ENCODE results near the gene CLSTN3.

DNA sequence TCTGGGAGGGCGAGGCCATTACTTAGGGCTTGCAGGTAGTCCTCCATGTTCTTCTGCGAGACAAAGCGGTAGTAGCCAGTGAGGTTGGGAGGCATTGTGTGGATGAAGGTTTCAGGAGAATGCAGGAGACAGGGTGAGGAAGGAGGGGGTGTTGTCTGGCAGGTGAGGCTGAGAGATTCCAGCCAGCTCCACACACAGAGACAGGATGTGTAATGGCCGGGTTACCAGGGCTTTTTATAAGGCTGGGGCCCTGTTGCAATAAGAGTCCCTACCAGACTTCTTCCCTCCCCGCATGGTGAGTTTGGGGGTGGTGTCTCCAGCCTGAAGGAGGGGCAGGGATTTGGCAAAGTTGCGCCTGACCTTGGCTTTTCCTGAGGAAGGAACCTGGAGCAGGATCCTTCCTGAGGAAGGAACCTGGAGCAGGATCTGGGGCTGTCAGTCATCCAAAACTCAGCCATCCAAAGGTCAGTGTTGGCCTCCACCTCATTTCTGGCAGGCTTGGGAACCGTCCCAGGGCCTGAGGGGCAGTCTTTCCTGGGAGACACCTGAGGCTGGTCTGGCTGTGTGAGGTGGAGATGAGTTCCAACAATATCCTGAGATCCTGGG is 1.4 kb upstream of the CLSTN3 start, which contains the start of gene RBP5:
- TF ChIP-seq, protein P1, sequence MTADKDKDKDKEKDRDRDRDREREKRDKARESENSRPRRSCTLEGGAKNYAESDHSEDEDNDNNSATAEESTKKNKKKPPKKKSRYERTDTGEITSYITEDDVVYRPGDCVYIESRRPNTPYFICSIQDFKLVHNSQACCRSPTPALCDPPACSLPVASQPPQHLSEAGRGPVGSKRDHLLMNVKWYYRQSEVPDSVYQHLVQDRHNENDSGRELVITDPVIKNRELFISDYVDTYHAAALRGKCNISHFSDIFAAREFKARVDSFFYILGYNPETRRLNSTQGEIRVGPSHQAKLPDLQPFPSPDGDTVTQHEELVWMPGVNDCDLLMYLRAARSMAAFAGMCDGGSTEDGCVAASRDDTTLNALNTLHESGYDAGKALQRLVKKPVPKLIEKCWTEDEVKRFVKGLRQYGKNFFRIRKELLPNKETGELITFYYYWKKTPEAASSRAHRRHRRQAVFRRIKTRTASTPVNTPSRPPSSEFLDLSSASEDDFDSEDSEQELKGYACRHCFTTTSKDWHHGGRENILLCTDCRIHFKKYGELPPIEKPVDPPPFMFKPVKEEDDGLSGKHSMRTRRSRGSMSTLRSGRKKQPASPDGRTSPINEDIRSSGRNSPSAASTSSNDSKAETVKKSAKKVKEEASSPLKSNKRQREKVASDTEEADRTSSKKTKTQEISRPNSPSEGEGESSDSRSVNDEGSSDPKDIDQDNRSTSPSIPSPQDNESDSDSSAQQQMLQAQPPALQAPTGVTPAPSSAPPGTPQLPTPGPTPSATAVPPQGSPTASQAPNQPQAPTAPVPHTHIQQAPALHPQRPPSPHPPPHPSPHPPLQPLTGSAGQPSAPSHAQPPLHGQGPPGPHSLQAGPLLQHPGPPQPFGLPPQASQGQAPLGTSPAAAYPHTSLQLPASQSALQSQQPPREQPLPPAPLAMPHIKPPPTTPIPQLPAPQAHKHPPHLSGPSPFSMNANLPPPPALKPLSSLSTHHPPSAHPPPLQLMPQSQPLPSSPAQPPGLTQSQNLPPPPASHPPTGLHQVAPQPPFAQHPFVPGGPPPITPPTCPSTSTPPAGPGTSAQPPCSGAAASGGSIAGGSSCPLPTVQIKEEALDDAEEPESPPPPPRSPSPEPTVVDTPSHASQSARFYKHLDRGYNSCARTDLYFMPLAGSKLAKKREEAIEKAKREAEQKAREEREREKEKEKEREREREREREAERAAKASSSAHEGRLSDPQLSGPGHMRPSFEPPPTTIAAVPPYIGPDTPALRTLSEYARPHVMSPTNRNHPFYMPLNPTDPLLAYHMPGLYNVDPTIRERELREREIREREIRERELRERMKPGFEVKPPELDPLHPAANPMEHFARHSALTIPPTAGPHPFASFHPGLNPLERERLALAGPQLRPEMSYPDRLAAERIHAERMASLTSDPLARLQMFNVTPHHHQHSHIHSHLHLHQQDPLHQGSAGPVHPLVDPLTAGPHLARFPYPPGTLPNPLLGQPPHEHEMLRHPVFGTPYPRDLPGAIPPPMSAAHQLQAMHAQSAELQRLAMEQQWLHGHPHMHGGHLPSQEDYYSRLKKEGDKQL (CRISPR knock-in tag; IDR thresholded peaks at IDR 0.05; ENCODE audit: borderline replicate concordance): no peak
- TF ChIP-seq, protein P2, sequence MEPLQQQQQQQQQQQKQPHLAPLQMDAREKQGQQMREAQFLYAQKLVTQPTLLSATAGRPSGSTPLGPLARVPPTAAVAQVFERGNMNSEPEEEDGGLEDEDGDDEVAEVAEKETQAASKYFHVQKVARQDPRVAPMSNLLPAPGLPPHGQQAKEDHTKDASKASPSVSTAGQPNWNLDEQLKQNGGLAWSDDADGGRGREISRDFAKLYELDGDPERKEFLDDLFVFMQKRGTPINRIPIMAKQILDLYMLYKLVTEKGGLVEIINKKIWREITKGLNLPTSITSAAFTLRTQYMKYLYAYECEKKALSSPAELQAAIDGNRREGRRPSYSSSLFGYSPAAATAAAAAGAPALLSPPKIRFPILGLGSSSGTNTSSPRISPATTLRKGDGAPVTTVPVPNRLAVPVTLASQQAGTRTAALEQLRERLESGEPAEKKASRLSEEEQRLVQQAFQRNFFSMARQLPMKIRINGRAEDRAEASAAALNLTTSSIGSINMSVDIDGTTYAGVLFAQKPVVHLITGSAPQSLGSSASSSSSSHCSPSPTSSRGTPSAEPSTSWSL (CRISPR knock-in tag; IDR thresholded peaks at IDR 0.05; ENCODE audit: borderline replicate concordance): no peak
- no peak for TF ChIP-seq ZNF253 (CRISPR knock-in tag; conservative IDR thresholded peaks at IDR 0.05)
- TF ChIP-seq POLR2A (conservative IDR thresholded peaks at IDR 0.05): peak; percentile 79
- no peak for TF ChIP-seq CEBPB (tag; IDR thresholded peaks at IDR 0.05)
- no peak for TF ChIP-seq SP2 (IDR thresholded peaks at IDR 0.05; ENCODE audit: extremely low read depth, low read depth, low read length, poor library complexity, severe bottlenecking)
- no peak for TF ChIP-seq NFYB (IDR thresholded peaks at IDR 0.05; ENCODE audit: extremely low read depth, insufficient read length)
- TF ChIP-seq, protein P3, sequence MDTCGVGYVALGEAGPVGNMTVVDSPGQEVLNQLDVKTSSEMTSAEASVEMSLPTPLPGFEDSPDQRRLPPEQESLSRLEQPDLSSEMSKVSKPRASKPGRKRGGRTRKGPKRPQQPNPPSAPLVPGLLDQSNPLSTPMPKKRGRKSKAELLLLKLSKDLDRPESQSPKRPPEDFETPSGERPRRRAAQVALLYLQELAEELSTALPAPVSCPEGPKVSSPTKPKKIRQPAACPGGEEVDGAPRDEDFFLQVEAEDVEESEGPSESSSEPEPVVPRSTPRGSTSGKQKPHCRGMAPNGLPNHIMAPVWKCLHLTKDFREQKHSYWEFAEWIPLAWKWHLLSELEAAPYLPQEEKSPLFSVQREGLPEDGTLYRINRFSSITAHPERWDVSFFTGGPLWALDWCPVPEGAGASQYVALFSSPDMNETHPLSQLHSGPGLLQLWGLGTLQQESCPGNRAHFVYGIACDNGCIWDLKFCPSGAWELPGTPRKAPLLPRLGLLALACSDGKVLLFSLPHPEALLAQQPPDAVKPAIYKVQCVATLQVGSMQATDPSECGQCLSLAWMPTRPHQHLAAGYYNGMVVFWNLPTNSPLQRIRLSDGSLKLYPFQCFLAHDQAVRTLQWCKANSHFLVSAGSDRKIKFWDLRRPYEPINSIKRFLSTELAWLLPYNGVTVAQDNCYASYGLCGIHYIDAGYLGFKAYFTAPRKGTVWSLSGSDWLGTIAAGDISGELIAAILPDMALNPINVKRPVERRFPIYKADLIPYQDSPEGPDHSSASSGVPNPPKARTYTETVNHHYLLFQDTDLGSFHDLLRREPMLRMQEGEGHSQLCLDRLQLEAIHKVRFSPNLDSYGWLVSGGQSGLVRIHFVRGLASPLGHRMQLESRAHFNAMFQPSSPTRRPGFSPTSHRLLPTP (IDR thresholded peaks at IDR 0.05; ENCODE audit: borderline replicate concordance, extremely low read depth, insufficient read length): no peak
- TF ChIP-seq, protein P4, sequence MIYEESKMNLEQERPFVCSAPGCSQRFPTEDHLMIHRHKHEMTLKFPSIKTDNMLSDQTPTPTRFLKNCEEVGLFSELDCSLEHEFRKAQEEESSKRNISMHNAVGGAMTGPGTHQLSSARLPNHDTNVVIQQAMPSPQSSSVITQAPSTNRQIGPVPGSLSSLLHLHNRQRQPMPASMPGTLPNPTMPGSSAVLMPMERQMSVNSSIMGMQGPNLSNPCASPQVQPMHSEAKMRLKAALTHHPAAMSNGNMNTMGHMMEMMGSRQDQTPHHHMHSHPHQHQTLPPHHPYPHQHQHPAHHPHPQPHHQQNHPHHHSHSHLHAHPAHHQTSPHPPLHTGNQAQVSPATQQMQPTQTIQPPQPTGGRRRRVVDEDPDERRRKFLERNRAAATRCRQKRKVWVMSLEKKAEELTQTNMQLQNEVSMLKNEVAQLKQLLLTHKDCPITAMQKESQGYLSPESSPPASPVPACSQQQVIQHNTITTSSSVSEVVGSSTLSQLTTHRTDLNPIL (CRISPR knock-in tag; IDR thresholded peaks at IDR 0.05): no peak
- 0 out of 2 replicates have a peak, but pooled peaks have one; percentile 29 for TF ChIP-seq POLR2AphosphoS5 (IDR thresholded peaks at IDR 0.05; ENCODE audit: control insufficient read depth, insufficient read depth, low read depth, low read length)
- TF ChIP-seq SRF (CRISPR knock-in tag; IDR thresholded peaks at IDR 0.05): no peak

All from K562 (cell line).